SK-N-SH (cell line): Measurements from ENCODE around the gene FAH. TPM values are rescaled to one million over a fixed set of nuclear protein-coding genes. Genes with fewer than 3 reads are reported as not detected.

Experiments used
- CTCF ChIA-PET: fragments of 300-600, 350-600 bp; formaldehyde crosslinking; extraction: SDS; loops from one replicate; lab custom pipeline; 2021; lab: Yijun Ruan, JAX
- POLR2A ChIA-PET: fragments of 350-600 bp; sonication (Branson Sonifier 250); formaldehyde crosslinking; extraction: SDS; loops from one replicate; lab custom pipeline; 2020; ENCODE audit warnings: antibody characterized with exemption, inconsistent platforms; lab: Yijun Ruan, JAX
- DNase-seq: peaks from one replicate; pipeline ENCODE4 v3.0.0; 2012
- H2AFZ ChIP-seq: fragments of 200-600 bp; sonication (generic); 2 replicates; pipeline ENCODE4 v1.8.1; 2016; ENCODE audit warnings: antibody characterized with exemption, mild to moderate bottlenecking, low read depth
- H3F3A ChIP-seq: fragments of 200-600 bp; sonication (generic); replicated peaks from 2 replicates; pipeline ENCODE3; 2016; ENCODE audit warnings: antibody characterized with exemption, mild to moderate bottlenecking; ENCODE audit not compliant: insufficient read depth
- H3K27ac ChIP-seq, 2 experiments: fragments of 200-500 bp in 1 of 2; fragments of 200-600 bp in 1 of 2; sonication (Bioruptor generic) in 1 of 2; sonication (generic), shearing (Covaris generic) in 1 of 2; 2 replicates each; pipeline versions ENCODE4 v1.5.1 to v1.6.1; 2014 to 2016; ENCODE audit warnings: low read depth in 2 of 2, inconsistent platforms in 1 of 2, low read length in 1 of 2, mild to moderate bottlenecking in 1 of 2, mixed read lengths in 1 of 2
- H3K27me3 ChIP-seq: fragments of 200-600 bp; sonication (generic), shearing (Covaris generic); 2 replicates; pipeline ENCODE4 v1.6.1; 2016; ENCODE audit warnings: mixed run types; ENCODE audit not compliant: insufficient read depth
- H3K36me3 ChIP-seq, 2 experiments: fragments of 200-500 bp in 1 of 2; fragments of 200-600 bp in 1 of 2; sonication (Bioruptor generic) in 1 of 2; sonication (generic) in 1 of 2; replicated peaks in 1 of 2; 2 replicates each; pipeline versions ENCODE3 to v1.5.1; 2014 to 2016; ENCODE audit warnings: low read length in 1 of 2, mild to moderate bottlenecking in 1 of 2; ENCODE audit not compliant: insufficient read depth in 2 of 2, control insufficient read depth in 1 of 2
- H3K4me1 ChIP-seq, 2 experiments: fragments of 200-500 bp in 1 of 2; fragments of 200-600 bp in 1 of 2; sonication (Bioruptor generic) in 1 of 2; sonication (generic), shearing (Covaris generic) in 1 of 2; 2 replicates each; pipeline versions ENCODE4 v1.5.1 to v1.6.1; 2014 to 2016; ENCODE audit warnings: low read depth in 1 of 2, low read length in 1 of 2, mixed run types in 1 of 2; ENCODE audit not compliant: insufficient read depth in 2 of 2, control insufficient read depth in 1 of 2
- H3K4me2 ChIP-seq: fragments of 200-600 bp; sonication (generic), shearing (Covaris generic); 2 replicates; pipeline ENCODE4 v1.6.1; 2017; ENCODE audit warnings: mixed run types
- H3K4me3 ChIP-seq, 2 experiments: fragments of 200-500 bp in 1 of 2; fragments of 200-600 bp in 1 of 2; sonication (Bioruptor generic) in 1 of 2; sonication (generic), shearing (Covaris generic) in 1 of 2; 2 replicates each; pipeline versions ENCODE4 v1.5.1 to v1.8.1; 2014 to 2016; ENCODE audit warnings: low read depth in 2 of 2, inconsistent platforms in 1 of 2, low read length in 1 of 2, mild to moderate bottlenecking in 1 of 2, mixed read lengths in 1 of 2, moderate library complexity in 1 of 2
- H3K79me2 ChIP-seq: fragments of 200-600 bp; sonication (generic); 2 replicates; pipeline ENCODE4 v1.8.1; 2017; ENCODE audit warnings: mild to moderate bottlenecking; ENCODE audit not compliant: insufficient read depth
- H3K9ac ChIP-seq: fragments of 200-600 bp; sonication (generic); 2 replicates; pipeline ENCODE4 v1.6.1; 2017; ENCODE audit warnings: mixed run types
- H3K9me2 ChIP-seq: fragments of 200-600 bp; sonication (generic); 2 replicates; pipeline ENCODE4 v1.6.1; 2017; ENCODE audit warnings: mixed run types
- H3K9me3 ChIP-seq: fragments of 200-600 bp; sonication (generic); 2 replicates; pipeline ENCODE4 v1.6.1; 2017; ENCODE audit warnings: mixed run types, mild to moderate bottlenecking, moderate library complexity
- H4K20me1 ChIP-seq: fragments of 200-600 bp; sonication (generic); 2 replicates; pipeline ENCODE4 v1.6.1; 2017; ENCODE audit warnings: mild to moderate bottlenecking, mixed run types; ENCODE audit not compliant: insufficient read depth
- CTCF ChIP-seq: fragments of 200-600 bp; sonication (generic); IDR thresholded peaks from 2 replicates; pipeline ENCODE4 v1.6.1; 2017; ENCODE audit warnings: antibody characterized with exemption, mild to moderate bottlenecking, moderate library complexity
- EZH2phosphoT487 ChIP-seq: fragments of 200-600 bp; sonication (generic); IDR thresholded peaks from 2 replicates; pipeline ENCODE4 v1.6.1; 2017; ENCODE audit warnings: low read depth, mixed run types, mild to moderate bottlenecking, antibody characterized with exemption, moderate library complexity, borderline replicate concordance
- FOXJ3 ChIP-seq: sonication (generic); formaldehyde crosslinking; IDR thresholded peaks from 2 replicates; pipeline ENCODE4 v1.5.1; 2020; ENCODE audit warnings: mild to moderate bottlenecking, missing genetic modification reagents
- FOXM1 ChIP-seq: IDR thresholded peaks from 2 replicates; pipeline ENCODE4 v1.4.0; 2012; ENCODE audit warnings: low read depth, mild to moderate bottlenecking
- JUND ChIP-seq: IDR thresholded peaks from 2 replicates; pipeline ENCODE4 v1.4.0; 2012
- MAX ChIP-seq: IDR thresholded peaks from 2 replicates; pipeline ENCODE4 v1.4.0; 2012; ENCODE audit warnings: low read depth
- MEF2A ChIP-seq: IDR thresholded peaks from 2 replicates; pipeline ENCODE4 v1.4.0; 2012; ENCODE audit warnings: low read depth, borderline replicate concordance
- RAD21 ChIP-seq: IDR thresholded peaks from 2 replicates; pipeline ENCODE4 v1.6.1; 2012; ENCODE audit warnings: mild to moderate bottlenecking, low read length
- RCOR1 ChIP-seq: fragments of 150-350 bp; IDR thresholded peaks from 2 replicates; pipeline ENCODE4 v1.6.1; 2017; ENCODE audit warnings: antibody characterized with exemption, low read length
- TAF1 ChIP-seq: IDR thresholded peaks from 2 replicates; pipeline ENCODE4 v1.6.1; 2012; ENCODE audit warnings: low read depth, mild to moderate bottlenecking, low read length, moderate library complexity, borderline replicate concordance
- TEAD4 ChIP-seq: IDR thresholded peaks from 2 replicates; pipeline ENCODE4 v1.4.0; 2012; ENCODE audit warnings: mild to moderate bottlenecking, borderline replicate concordance; ENCODE audit not compliant: insufficient read depth
- USF2 ChIP-seq: fragments of 150-350 bp; IDR thresholded peaks from 2 replicates; pipeline ENCODE4 v1.6.1; 2017; ENCODE audit warnings: antibody characterized with exemption, low read length, low read depth, borderline replicate concordance
- ZBTB33 ChIP-seq: IDR thresholded peaks from 2 replicates; pipeline ENCODE4 v1.4.0; 2012; ENCODE audit warnings: low read depth, borderline replicate concordance
- WGBS: methylation state at CpG from one replicate; pipeline ENCODE4 v1.1.6; 2017; ENCODE audit warnings: low lambda C conversion rate; 5-methylcytosine and 5-hydroxymethylcytosine counted together
- polyA plus RNA-seq, 3 experiments: library from polyadenylated mRNA; depleted of rRNA; stranded (reverse); fragments of >200 nt; gene quantifications; 2 replicates each; pipeline ENCODE4 v1.2.3, GENCODE V29; 2012

FAH gene
- polyA plus RNA-seq, 1 of the 3 experiments (the other 2 are of a cell fraction): 34.9 TPM

- no peaks in the 10 kb centered on the region for H4K20me1 ChIP-seq
- H3K4me2 ChIP-seq: no peak overlapping the region
- H3K9me3 ChIP-seq: no peaks in the 10 kb centered on the region
- H3K4me3 ChIP-seq: no peak overlapping the region
- no peaks in the 10 kb centered on the region for H3K36me3 ChIP-seq
- H3F3A ChIP-seq: no peaks in the 10 kb centered on the region
- no peaks in the 10 kb centered on the region for H3K79me2 ChIP-seq
- no peaks in the 10 kb centered on the region for H3K4me1 ChIP-seq
- TF ChIP-seq FOXM1 (no peak), ZBTB33 (no peak), FOXJ3 (CRISPR knock-in tag) (no peak), RCOR1 (no peak), TEAD4 (no peak), EZH2phosphoT487 (no peak), JUND (no peak), TAF1 (no peak), MAX (no peak), CTCF (no peak), USF2 (no peak), MEF2A (no peak), RAD21 (no peak)
- H3K27ac ChIP-seq: no peak overlapping the region
- no peaks in the 10 kb centered on the region for H3K9me2 ChIP-seq
- POLR2A ChIA-PET: no interaction called here
- 32% methylated on average over 3 of the region's 3 CpGs for WGBS
- H2AFZ ChIP-seq: no peak overlapping the region
- H3K9ac ChIP-seq: no peak overlapping the region
- DNase-seq: no peak
- H3K27me3 ChIP-seq: no peaks in the 10 kb centered on the region; the same call in 1 of the 2 replicates
- CTCF ChIA-PET: no interaction called here
These were observed 55.1 kb downstream of the FAH start for GRCh38 chr15:80207887-80208286.
